RCC 7860 (cell line): ENCODE measurements around the gene ADORA2B.
A peak's percentile ranks its signal among the peaks of the same experiment; 100 is the strongest.

ENCODE experiments used
- DNase-seq: peaks from one replicate; pipeline ENCODE4 v3.0.0-alpha.2; 2015; ENCODE audit warnings: low spot score
- FAIRE-seq: peaks from 2 replicates; lab custom pipeline; 2012; peaks lifted over from hg19 to GRCh38; lab: Jason Lieb, UNC

The ADORA2B gene

DNA sequence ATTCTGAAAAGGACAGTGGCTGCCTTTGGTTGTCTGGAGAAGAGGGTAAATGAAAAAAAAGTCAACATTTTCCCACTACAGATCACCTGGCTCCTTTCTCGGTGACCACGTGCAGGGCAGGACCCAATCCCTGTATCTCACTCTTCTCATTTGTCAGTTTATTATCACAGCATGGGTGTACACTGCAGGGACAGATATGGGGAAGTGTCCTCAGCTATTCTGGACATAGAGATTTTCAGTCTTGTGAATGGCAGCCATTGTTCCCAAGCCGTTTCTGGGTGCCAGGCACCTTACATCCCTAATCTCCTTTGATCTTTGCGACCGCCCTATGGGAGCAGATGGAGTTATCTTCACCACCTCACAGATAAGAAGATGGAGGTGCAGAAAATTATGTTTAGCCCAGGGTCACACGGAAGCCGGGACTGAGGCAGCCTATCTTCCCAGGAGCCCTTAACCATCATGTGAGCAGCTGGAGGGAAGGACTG lies 7.2 kb downstream of the ADORA2B start:
- FAIRE-seq (no peak), DNase-seq (no peak)

DNA sequence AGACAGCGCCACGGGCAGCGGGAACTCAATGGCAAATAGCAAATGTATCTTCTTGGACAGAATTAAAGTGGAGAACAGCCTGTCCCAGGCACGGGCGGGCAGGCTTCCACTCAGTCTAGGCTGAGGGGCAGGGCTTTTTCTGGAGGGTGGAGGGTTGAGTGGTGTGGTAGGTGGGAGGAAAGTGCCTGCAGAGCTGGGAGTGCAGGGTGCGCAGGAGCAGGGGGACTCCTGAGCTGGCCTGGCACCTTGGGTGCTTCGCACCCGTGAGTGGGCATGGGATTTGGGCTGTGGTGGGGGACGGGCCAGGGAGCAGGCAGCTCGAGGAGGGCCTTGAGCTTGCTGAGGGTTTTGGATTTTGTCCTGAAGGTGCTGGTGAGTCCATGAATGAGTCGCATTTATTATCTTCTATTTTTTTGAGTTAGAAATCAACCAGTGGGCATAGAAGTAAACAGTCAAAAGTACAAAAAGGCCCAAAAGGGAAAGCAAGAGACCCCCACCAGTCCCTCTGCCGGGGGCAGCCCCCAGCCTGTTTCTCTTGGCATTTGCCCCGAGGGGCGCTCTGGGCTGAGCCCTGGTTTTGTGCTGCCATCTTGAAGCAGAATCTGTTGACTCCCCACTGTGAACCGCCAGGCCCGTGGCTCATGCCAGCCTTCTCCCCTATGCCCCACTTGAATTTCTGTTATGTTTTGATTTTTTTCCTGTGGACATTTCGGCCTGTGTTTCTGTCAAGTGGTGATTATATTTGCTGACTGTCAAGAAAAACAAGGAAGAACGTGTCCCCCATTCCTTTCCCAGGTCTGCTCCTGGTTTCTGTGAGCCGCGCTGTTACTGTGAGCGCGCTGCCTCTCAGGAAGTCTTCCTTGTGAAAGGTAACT lies 8.2 kb downstream of the ADORA2B start:
- DNase-seq (no peak), FAIRE-seq (no peak)

DNA sequence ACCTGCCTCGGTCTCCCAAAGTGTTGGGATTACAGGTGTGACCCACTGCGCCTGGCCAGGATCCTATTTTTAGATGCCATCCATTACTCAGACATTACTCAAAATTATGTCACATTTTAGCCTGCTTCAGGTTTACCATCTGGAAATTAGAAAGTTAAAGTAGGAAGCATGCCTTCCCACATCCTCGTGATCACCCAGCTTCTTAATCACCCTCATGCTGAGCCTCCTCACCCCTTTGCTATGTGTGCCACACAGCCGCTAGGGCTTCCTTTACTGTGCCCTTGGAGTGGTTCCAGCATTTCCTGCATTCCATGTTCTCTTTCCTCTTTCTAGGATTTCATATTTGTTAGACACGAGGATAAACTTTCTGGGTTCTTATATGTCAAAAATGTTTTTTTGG lies 9.3 kb downstream of the ADORA2B start:
- DNase-seq (peak; percentile 96), FAIRE-seq (peak; percentile 87)

DNA sequence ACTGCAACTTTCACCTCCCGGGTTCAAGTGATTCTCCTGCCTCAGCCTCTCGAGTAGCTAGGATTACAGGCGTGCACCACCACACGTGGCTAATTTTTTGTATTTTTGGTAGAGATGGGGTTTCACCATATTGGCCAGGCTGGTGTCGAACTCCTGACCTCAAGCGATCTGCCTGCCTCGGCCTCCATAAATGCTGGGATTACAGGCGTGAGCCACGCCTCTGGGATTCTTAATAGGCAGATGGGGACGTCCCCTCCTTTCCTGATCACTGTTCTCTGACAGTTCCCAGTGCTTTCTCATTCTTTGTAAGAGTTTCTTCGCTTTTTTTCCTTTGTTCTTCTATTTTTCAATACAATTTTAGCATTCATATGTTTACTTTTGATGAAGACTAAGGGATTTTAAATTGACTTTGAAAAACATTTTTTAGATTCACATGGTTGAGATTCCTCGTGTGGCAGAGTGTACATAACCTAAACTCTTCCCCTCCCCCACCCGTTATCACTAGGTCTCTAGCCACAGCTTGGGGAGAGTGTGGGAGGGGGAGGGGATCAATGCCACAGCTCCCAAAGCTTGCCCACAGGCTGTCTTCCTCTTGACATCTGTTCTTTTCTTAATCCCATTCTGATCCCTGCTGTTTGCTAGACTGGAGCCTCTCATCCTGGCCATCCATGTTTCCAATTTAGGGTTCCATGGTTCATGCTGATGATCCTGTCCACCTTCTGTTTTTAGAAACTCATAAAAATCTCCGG lies 11.0 kb downstream of the ADORA2B start:
- FAIRE-seq (no peak), DNase-seq (no peak)

DNA sequence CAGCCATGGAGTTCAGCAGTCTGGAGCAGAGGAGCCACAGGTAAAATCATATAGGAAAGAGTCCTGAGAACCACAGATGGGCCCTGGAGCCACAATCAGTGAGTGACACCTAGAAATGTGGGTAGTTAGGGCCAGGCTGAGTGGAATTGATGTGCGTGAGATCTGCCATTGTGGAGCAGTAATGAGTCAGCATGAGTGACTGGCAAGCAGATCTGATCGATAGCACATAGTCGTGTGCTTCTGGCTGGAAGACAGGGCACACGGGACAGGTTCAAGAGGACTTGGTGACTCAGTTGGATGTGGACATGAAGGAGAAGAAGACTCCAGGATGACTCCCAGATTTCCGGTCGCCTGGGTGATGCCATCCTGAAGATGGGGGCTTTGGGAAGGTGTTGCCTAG lies 12.3 kb downstream of the ADORA2B start:
- peak; percentile 68 for DNase-seq
- no peak for FAIRE-seq

DNA sequence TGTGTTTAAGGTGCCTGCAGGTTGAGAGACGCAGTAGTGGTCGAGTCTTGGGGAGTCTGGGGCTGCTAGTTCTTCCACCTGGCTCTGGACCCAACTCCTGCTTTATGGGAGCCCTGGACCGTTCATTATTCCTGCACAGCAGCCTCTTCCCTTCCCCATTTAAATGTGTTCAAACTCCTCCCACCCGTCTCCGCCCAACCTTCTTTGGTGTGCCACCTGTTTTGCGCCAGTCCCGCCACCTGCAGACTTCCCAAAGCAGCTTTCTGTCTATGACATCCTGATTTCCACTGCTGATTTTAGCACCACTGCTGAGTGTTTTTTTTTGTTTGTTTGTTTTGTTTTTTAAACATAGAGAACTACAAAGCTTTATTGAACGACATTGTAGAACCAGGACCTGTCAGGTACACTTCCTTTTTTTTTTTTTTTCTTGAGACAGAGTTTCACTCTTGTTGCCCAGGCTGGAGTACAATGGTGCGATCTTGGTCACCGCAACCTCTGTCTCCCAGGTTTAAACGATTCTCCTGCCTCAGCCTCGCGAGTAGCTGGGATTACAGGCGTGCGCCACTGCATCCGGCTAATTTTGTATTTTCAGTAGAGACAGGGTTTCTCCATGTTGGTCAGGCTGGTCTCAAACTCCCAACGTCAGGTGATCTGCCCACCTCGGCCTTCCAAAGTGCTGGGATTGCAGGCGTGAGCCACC lies 12.8 kb downstream of the ADORA2B start:
- FAIRE-seq (no peak), DNase-seq (no peak)

DNA sequence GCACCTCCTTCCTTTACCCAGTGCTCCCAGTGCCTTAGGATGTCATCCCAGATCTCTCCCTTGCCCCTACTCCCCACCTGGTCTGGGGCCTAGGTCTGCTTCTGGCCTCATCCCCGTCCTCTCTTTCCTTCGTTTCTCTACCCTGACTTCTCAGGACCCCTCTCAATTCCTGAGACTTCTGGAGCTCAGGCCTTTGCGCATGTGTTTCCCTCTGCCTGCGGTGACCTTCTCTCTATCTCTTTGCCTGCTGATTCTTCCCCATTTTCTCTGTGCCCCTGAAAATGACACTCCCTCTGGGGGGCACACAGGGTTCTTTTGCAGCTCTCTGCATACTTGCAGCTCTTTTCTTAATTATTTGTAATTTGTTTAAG lies 13.5 kb downstream of the ADORA2B start:
- no peak for DNase-seq
- FAIRE-seq: no peak

DNA sequence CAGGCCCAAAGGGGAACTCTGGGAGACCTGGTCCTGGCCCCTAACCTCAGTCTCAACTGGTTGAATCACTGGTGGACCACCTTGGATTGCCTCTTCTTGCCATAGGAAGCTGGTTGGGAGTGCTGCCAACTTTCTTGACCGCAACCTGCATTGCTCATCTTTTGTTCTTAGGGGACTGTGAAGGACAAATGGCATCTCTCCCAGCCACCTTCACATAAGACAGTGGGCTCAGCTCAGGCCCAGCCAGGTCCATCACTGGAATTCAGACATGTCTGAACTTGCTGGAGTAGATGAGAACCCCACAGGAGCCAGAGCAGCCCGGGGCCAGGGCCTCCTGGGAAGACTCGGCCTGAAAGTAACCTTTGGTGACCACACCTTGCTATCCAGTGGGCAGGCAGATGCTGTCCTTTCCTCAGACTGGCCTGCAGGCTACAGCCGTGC lies 18.8 kb downstream of the ADORA2B start:
- peak; percentile 88 for FAIRE-seq
- peak; percentile 93 for DNase-seq

DNA sequence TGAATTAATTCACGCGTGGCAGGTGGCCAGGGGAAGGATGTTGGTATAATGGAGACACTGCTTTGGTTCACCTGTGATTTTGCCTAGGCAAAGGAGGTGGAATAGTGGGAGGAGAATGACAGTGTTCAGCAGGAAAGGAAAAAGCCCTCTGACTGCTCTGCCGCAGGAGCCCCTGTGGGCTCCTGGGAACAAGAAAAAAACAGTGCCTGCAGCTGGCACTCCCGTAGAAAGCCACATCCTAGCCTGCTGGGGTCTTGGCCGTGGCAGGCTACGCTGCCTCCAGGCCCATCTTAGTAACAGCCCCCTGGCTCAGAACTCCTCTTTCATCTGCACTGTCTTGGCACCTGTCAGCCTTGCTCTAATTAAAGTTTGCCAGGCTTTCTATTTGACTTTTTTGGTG lies 20.6 kb downstream of the ADORA2B start:
- no peak for FAIRE-seq
- no peak for DNase-seq

DNA sequence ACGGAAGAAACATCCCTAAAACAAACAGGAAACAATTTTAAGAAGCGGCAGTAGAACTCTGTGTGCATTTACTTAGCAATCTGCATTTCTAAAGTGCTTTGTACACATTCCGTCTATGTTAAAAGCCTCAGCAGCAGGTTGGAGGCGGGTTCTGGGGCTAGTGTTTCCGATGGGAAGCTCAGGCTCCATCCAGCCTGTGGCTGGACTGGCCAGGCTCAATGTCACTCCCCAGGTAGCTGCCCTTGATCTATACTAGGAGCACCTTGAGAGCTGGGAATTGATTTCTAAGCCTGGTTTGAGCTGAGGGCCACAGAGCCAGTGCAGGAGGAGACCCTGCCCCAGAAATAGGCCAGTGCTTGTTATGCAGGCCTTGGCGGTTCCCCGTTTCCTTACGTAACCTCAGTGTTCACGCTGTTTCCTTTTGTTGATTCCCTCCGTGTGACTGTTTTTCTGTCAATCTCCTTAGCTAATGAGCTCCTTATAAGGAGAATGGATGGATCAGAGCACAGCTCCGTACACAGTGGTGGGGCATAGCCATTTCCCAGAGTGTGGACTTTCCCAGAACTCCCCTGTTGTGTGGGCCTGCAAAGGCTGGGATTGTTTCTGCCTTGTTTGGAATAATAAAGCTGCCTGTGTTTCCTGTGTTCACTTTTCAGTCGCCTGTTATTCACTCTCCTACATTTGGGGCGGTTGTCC lies 21.4 kb downstream of the ADORA2B start:
- DNase-seq (no peak), FAIRE-seq (no peak)

DNA sequence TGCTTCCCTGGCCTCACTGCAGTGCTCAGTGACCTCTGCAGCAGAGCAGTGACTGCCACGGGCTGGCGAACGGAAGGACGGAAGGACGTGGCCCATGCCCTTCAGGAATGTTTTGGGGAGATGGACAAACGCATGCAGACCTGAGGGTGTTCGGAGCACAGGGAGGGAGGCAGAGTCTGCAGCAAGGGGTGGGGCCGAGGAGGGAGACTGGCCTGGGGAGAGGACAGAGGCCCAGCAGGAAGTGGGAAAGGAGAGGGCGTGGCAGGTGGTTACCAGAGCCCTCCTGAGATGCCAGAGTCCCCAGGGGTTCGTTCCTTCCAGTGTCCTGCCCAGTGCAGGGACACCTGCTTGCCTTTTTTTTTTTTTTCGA lies 21.9 kb downstream of the ADORA2B start:
- no peak for FAIRE-seq
- peak; percentile 18 for DNase-seq

DNA sequence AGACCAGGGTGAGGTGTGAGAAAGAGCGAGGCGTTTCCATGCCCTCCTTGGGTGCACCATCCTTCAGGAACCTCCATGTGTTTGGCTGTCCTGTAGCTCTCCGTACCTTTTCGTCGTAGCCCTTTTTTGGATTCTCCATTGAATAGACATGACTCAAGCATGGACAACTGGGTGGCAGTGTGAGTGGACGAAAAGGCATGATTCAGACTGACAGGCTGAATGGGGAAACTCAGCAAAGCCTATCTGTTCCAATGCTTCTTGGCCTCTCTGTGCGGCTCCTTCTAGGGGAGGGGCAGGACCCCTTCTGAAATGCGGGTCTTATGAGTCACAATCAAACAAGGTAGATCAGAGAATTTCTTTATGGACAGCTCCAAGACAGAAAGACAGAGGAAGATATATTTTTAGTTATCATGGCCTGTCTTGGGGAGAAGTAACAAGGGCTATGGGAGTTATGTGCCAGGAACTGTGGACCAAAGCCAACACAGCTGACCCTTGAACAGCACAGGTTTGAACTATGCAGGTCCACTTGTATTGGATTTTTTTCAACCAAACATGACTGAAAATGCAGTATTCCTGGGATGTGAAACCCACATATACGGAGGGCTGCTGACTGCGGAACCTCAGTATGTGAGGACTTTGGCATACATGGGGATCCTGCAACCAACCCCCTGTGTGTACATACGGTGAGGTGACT lies 22.9 kb downstream of the ADORA2B start:
- FAIRE-seq (no peak), DNase-seq (no peak)

DNA sequence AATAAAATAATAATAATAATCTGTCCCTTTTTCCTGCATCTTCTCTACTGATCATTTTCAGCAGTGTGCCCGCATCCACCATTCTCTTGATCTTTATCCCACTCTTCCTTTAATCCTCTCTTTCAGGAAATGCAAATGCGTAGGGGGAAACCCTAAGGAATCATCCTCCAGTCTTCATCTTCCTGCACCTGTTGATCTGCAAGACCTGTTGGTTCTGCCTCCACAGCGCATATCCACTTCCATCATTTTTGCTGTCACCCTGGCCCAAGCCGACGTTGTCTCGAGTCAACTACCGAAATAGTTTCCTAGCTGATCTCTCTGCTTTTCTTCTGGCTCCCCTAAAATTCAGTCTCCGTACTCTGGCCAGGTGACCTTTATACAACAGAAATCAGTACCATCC lies 24.5 kb downstream of the ADORA2B start:
- FAIRE-seq: no peak
- DNase-seq: no peak

DNA sequence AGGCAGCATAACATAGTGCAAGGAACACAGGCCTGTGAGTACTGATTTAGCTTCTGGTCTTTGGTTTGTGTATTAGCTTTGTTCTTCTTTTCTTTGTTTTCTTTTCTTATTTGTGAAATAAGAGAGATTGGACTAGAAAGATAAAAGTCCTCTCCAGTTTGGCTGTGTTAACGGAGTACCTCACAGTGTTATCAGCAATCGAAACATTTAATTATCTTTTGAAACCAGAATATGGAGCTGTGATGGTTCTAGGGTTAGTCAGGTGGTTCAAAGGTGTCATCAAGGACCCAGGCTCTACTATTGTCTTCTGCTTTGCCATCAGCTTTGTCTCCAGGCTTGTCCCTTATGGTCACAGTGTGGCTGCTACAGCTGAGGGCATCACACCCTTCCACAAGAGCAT lies 25.6 kb downstream of the ADORA2B start:
- DNase-seq (no peak), FAIRE-seq (no peak)

DNA sequence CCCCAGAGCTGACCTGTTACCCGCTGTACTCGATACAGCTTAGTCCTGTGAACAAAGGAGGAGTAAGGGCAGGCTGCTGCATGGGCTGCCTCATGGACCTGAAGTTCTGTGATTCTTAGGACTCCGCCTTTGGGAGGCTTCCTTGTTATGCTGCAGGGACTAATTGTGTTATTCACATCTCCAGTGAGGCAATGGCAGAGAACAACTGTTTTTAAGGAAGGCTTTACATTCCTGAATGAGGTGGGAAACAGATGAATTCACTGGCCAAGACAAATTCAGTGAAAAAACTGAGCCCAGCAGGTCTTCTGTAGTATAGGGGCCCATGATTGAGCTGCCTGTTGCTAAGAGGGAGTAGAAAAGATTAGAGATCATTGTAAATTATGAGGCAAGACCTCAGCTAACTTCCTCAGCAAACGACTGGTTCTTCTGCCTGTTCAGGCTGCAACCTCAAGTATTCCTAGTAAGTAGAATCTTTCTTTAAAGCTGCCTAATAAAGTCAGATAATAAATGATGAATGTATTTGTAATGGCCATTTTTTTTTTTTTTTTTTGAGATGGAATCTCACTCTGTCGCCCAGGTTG lies 26.3 kb downstream of the ADORA2B start:
- DNase-seq (no peak), FAIRE-seq (no peak)

DNA sequence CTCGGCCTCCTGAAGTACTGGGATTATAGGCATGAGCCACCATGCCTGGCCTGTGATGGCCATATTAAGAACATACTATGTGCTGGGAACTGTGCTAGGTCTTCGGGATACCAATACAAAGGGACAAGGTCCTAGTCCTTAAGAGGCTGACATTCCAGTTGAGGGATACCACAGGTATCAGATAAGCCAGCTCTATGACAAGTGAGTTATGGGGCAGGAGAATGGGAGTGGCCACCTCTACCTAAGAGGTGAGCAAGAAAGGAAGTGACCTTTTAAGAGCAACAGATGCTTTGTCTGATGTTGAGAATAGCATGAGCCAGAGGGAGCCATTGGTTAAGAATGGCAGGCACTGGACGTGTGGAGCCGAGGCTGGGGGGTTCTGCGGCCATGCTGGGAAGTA lies 27.0 kb downstream of the ADORA2B start:
- FAIRE-seq (no peak), DNase-seq (no peak)

DNA sequence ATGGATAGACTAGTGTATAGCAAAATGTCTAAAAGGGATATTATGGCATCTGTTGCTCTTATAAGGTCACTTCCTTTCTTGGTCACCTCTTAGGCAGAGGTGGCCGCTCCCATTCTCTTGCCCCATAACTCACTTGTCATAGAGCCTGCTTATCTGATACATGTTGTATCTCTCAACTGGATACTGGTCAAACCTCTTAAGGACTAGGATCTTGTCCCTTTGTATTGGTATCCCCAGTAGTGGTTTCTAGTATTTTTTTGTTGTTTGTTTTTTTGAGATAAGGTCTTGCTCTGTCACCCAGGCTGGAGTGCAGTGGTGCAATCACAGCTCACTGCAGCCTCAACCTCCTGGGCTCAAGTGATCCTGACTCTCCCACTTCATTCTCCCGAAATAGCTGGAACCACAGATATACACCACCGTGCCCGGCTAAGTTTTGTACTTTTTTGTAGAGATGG lies 27.6 kb downstream of the ADORA2B start:
- FAIRE-seq (no peak), DNase-seq (no peak)

DNA sequence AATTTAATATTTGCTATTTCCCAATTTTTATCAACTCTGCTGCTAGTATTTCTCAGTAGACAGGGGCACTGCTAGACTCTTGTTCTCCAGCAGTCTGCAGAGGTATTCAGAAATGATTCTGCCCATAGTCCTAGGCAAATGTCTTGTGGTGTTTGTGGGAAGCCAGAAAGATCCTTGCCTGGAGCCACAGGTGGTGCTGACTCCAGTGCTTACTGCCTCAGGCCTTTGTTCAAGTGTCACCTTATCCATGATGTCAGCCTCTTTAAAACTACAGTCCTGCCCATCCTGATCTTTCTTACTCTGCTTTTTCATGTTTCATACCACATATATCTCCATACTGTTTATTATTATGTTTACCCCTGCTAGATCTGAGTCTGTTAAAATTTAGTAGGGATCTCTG lies 28.1 kb downstream of the ADORA2B start:
- FAIRE-seq (no peak), DNase-seq (no peak)

DNA sequence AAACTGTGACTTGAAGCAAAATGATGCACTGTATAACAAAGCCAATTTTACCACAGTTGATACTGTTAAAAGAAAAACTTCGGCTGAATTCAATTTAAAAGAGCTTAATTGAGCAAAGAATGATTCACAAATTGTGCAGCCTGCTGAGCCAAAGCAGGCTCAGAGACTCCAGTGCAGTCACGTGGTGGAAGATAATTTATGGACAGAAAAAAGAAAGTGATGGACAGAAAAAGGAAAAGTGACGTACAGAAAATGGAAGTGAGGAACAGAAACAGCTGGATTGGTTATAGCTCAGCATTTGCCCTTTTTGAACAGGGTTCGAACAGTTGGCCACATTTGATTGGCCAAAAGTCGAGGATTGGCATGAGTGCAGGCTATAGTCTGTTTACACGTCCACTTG lies 28.9 kb downstream of the ADORA2B start:
- FAIRE-seq (no peak), DNase-seq (no peak)

DNA sequence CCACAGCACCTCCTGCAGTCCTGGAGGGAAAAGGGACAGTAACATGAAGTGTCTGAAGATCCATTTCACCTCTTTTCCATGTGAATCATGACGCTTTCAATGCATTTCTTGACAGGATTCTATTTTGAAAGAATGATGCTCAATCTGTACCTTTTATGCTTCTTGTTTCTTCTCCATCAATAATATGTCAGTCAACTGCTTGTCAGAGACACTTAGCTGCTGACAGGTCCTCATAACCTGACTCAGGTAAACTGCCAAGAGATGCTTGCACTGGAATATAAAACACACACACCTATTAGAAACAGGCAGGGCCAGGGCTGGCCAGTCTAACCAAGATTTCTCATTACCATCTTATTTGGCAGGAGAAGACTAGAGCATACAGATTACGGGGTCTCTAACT lies 33.0 kb downstream of the ADORA2B start:
- FAIRE-seq: no peak
- no peak for DNase-seq
